GM12878 (cell line): Measurements from ENCODE around the gene RYK. TPM values are rescaled to one million over a fixed set of nuclear protein-coding genes. Genes with fewer than 3 reads are reported as not detected.

Experiments used
- ATAC-seq: fragments of 200-7000 bp; cut with Tn5 transposase; 3 replicates; pipeline ENCODE4 v1.9.1; 2020; ENCODE audit warnings: mild to moderate bottlenecking, moderate library complexity
- BruUV-seq: library from RNA; stranded (reverse); fragments of 400-500 nt; replicated peaks from 2 replicates; lab custom pipeline; 2021; lab: Mats Ljungman, UMichigan
- CTCF ChIA-PET: fragments of 300-600 bp; sonication (Branson Sonifier 250); formaldehyde crosslinking; extraction: SDS; loops from one replicate; lab custom pipeline; 2021; ENCODE audit warnings: inconsistent platforms; lab: Yijun Ruan, JAX
- POLR2A ChIA-PET: fragments of 350-600 bp; formaldehyde crosslinking; extraction: SDS; loops from one replicate; lab custom pipeline; 2021; ENCODE audit warnings: inconsistent platforms; lab: Charles Lee
- RAD21 ChIA-PET: fragments of 300-600 bp; sonication (Branson Sonifier 250); formaldehyde crosslinking; loops from one replicate; lab custom pipeline; 2023; ENCODE audit warnings: antibody characterized with exemption; ENCODE audit not compliant: unreplicated experiment; lab: Charles Lee
- SMC1A ChIA-PET: fragments of 300-600 bp; sonication (Branson Sonifier 250); formaldehyde crosslinking; loops from one replicate; lab custom pipeline; 2023; ENCODE audit not compliant: unreplicated experiment, uncharacterized antibody; lab: Charles Lee
- DNase-seq: peaks from one replicate; pipeline ENCODE4 v3.0.0-alpha.2; 2011; ENCODE audit warnings: low read depth, low spot score
- FAIRE-seq: peaks from 3 replicates; lab custom pipeline; 2011; peaks lifted over from hg19 to GRCh38; lab: Jason Lieb, UNC
- H2AFZ ChIP-seq: 2 replicates; pipeline ENCODE4 v1.6.0; 2011; ENCODE audit warnings: low read depth, low read length, control low read depth; ENCODE audit not compliant: control insufficient read depth
- H3K27ac ChIP-seq: 2 replicates; pipeline ENCODE4 v1.5.1; 2011; ENCODE audit warnings: control low read depth; ENCODE audit not compliant: control insufficient read depth, insufficient read depth
- H3K27me3 ChIP-seq, 2 experiments: replicated peaks in 1 of 2; 2 replicates each; pipeline versions ENCODE4 v1.6.0 to v1.6.1; 2011; ENCODE audit warnings: low read length in 1 of 2; ENCODE audit not compliant: control insufficient read depth in 2 of 2, insufficient read depth in 2 of 2
- H3K36me3 ChIP-seq, 2 experiments: 2 replicates each; pipeline ENCODE4 v1.5.1; 2011; ENCODE audit warnings: low read length in 1 of 2; ENCODE audit not compliant: control insufficient read depth in 2 of 2, insufficient read depth in 2 of 2
- H3K4me1 ChIP-seq: 2 replicates; pipeline ENCODE4 v1.6.1; 2011; ENCODE audit warnings: mild to moderate bottlenecking, low read length, moderate library complexity, mixed read lengths; ENCODE audit not compliant: control insufficient read depth, insufficient read depth
- H3K4me2 ChIP-seq: 2 replicates; pipeline ENCODE4 v1.6.0; 2011; ENCODE audit warnings: control low read depth; ENCODE audit not compliant: control insufficient read depth, insufficient read depth
- H3K4me3 ChIP-seq: fragments of 200-600 bp; sonication (generic); 2 replicates; pipeline ENCODE4 v1.5.1; 2016
- H3K79me2 ChIP-seq: 2 replicates; pipeline ENCODE4 v1.6.0; 2011; ENCODE audit warnings: low read length; ENCODE audit not compliant: control insufficient read depth, insufficient read depth
- H3K9ac ChIP-seq: 2 replicates; pipeline ENCODE4 v1.8.0; 2011; ENCODE audit warnings: low read length, control low read depth, mixed read lengths; ENCODE audit not compliant: control insufficient read depth, insufficient read depth
- H3K9me3 ChIP-seq: replicated peaks from 3 replicates; pipeline ENCODE4 v1.5.1; 2011; ENCODE audit warnings: mild to moderate bottlenecking, low read length; ENCODE audit not compliant: control insufficient read depth, insufficient read depth
- H4K20me1 ChIP-seq: 2 replicates; pipeline ENCODE4 v1.6.0; 2011; ENCODE audit not compliant: control insufficient read depth, insufficient read depth
- ASH2L ChIP-seq: fragments of 300-600, 200-600 bp; sonication (generic); IDR thresholded peaks from 2 replicates; pipeline ENCODE4 v1.6.1; 2017; ENCODE audit warnings: low read depth, mild to moderate bottlenecking, borderline replicate concordance
- BCLAF1 ChIP-seq: fragments of 450-650 bp; IDR thresholded peaks from 2 replicates; pipeline ENCODE4 v1.6.1; 2017; ENCODE audit warnings: antibody characterized with exemption, mild to moderate bottlenecking, moderate library complexity
- BRCA1 ChIP-seq: IDR thresholded peaks from 2 replicates; pipeline ENCODE4 v1.6.1; 2011; ENCODE audit warnings: low read depth, low read length, improper control_type of control experiment
- CEBPB ChIP-seq, 2 experiments: fragments of 150-350 bp in 1 of 2; IDR thresholded peaks; 2 replicates each; pipeline ENCODE4 v1.6.1; 2012 to 2014; ENCODE audit warnings: low read depth in 2 of 2, low read length in 2 of 2, borderline replicate concordance in 1 of 2, inconsistent platforms in 1 of 2
- CHD2 ChIP-seq: IDR thresholded peaks from 2 replicates; pipeline ENCODE4 v1.6.1; 2011; ENCODE audit warnings: low read depth, low read length, improper control_type of control experiment, borderline replicate concordance
- CREB1 ChIP-seq: IDR thresholded peaks from 2 replicates; pipeline ENCODE4 v1.6.1; 2012; ENCODE audit warnings: low read depth, mild to moderate bottlenecking, inconsistent platforms
- GABPA ChIP-seq: IDR thresholded peaks from 2 replicates; pipeline ENCODE4 v1.6.1; 2014; ENCODE audit warnings: antibody characterized with exemption, low read depth, mild to moderate bottlenecking, inconsistent platforms
- KLF5 ChIP-seq: fragments of 450-650 bp; IDR thresholded peaks from 2 replicates; pipeline ENCODE4 v1.6.1; 2014; ENCODE audit warnings: mild to moderate bottlenecking; ENCODE audit not compliant: partially characterized antibody
- MAX ChIP-seq: IDR thresholded peaks from 2 replicates; pipeline ENCODE4 v1.6.1; 2012; ENCODE audit warnings: low read depth, low read length, improper control_type of control experiment
- MEF2A ChIP-seq: IDR thresholded peaks from 2 replicates; pipeline ENCODE4 v1.6.1; 2011; ENCODE audit warnings: low read depth, mild to moderate bottlenecking, low read length, moderate library complexity; ENCODE audit not compliant: insufficient read depth
- RAD21 ChIP-seq: IDR thresholded peaks from 2 replicates; pipeline ENCODE4 v1.6.1; 2011; ENCODE audit warnings: mild to moderate bottlenecking, low read depth, low read length, moderate library complexity; ENCODE audit not compliant: insufficient read depth
- RELB ChIP-seq: fragments of 450-650 bp; IDR thresholded peaks from 2 replicates; pipeline ENCODE4 v1.6.1; 2017; ENCODE audit warnings: low read depth, mild to moderate bottlenecking, moderate library complexity
- SUPT20H ChIP-seq: IDR thresholded peaks from 2 replicates; pipeline ENCODE4 v1.6.1; 2011; ENCODE audit warnings: low read depth, mild to moderate bottlenecking, low read length, moderate library complexity, borderline replicate concordance; ENCODE audit not compliant: control insufficient read depth
- ZBED1 ChIP-seq: IDR thresholded peaks from 2 replicates; pipeline ENCODE4 v1.6.1; 2016; ENCODE audit warnings: borderline replicate concordance
- ZNF217 ChIP-seq: fragments of 450-650 bp; IDR thresholded peaks from 2 replicates; pipeline ENCODE4 v1.6.1; 2017; ENCODE audit warnings: antibody characterized with exemption, mild to moderate bottlenecking
- WGBS: methylation state at CpG from one replicate; pipeline ENCODE4 v1.1.6; 2016; ENCODE audit warnings: low lambda C conversion rate; ENCODE audit not compliant: insufficient replicate concordance, insufficient coverage; ENCODE audit errors: missing lambda C conversion rate; 5-methylcytosine and 5-hydroxymethylcytosine counted together
- in situ Hi-C: fragments of 300-500 bp; cut with MboI; formaldehyde crosslinking; loops from 9 replicates; pipeline ENCODE4 v1.14.3; 2018; ENCODE audit warnings: mixed read lengths
- intact Hi-C: fragments of 100-400 bp; cut with micrococcal nuclease; formaldehyde crosslinking; loops from one replicate; pipeline ENCODE4 v1.14.2; 2022; ENCODE audit not compliant: unreplicated experiment
- polyA plus RNA-seq, 11 experiments: library from polyadenylated mRNA; depleted of rRNA in 4 of 11; unstranded in 6 of 11; stranded (reverse) in 5 of 11; fragments of >200 nt; fragmentation: Nextera tagmentation in 4 of 11; fragmentation: Illumina TruSeq in 1 of 11; extraction: Ambion mirVana in 4 of 11; extraction: Trizol in 1 of 11; gene quantifications; 1 replicate in 1 of 11; 2 replicates in 10 of 11; pipeline versions ENCODE4 v1.2.1 to v1.2.3, GENCODE V29; 2011 to 2016; ENCODE audit warnings: inconsistent platforms in 2 of 11, missing spikeins in 2 of 11, low read depth in 1 of 11
- total RNA-seq, 4 experiments: library from RNA; depleted of rRNA in 3 of 4; stranded (reverse); fragments of >200 nt in 3 of 4; fragmentation: Illumina TruSeq in 1 of 4; extraction: Trizol in 1 of 4; gene quantifications; 2 replicates each; pipeline versions ENCODE4 v1.2.1 to v1.2.3, GENCODE V29; 2013 to 2021

RYK gene
- total and polyA plus RNA-seq, 10 of the 15 experiments (the other 5 are each of a cell fraction or from before 2014, with no cell fraction given) = 2.0 to 25.1 (median 11.1) TPM

- DNase-seq = no peak
- in situ Hi-C loops = no loop called here
- no peak for ATAC-seq
- Histone ChIP-seq H3K27me3 (no peaks in the 10 kb centered on the region), H3K4me3 (no peak overlapping the region), H4K20me1 (no peaks in the 10 kb centered on the region), H3K9ac (no peak overlapping the region), H3K9me3 (no peaks in the 10 kb centered on the region; the same call in 2 of the 3 replicates), H3K27ac (no peak overlapping the region), H3K79me2 (no peaks in the 10 kb centered on the region), H3K4me1 (no peaks in the 10 kb centered on the region; the same call in 1 of the 2 replicates), H3K36me3 (no peaks in the 10 kb centered on the region), H3K4me2 (no peak overlapping the region), H2AFZ (no peak overlapping the region)
- POLR2A ChIA-PET = no interaction called here
- RAD21 ChIA-PET = no interaction called here
- SMC1A ChIA-PET = no interaction called here
- no TSS peak for BruUV-seq
- intact Hi-C loops = no loop called here
- CTCF ChIA-PET = interaction anchor here (0.6 kb wide), 1 partner anchor 198 kb away, joined by 4 read pairs; no protein-coding TSS in a partner anchor
- TF ChIP-seq SUPT20H (no peak), CEBPB (IDR thresholded peaks at IDR 0.05; ENCODE audit: borderline replicate concordance in 1 of 2, low read depth in 2 of 2, low read length in 2 of 2) (no peak), ASH2L (no peak), KLF5 (no peak), BRCA1 (no peak), CREB1 (no peak), RELB (no peak), GABPA (no peak), RAD21 (no peak), MAX (no peak), BCLAF1 (no peak), ZNF217 (no peak), CHD2 (no peak), MEF2A (no peak), ZBED1 (no peak)
- 80% methylated on average over 6 of the region's 6 CpGs for WGBS
- no peak for FAIRE-seq
Measured at GRCh38 chr3:134143828-134144401, 106.7 kb downstream of the RYK start.
